H1 (cell line): ENCODE measurements around the gene COL27A1. TPM values are rescaled to one million over a fixed set of nuclear protein-coding genes. Genes with fewer than 3 reads are reported as not detected.

Experiments
- CTCF ChIA-PET: fragments of 300-600 bp; sonication (Branson Sonifier 250); formaldehyde crosslinking; loops from one replicate; lab custom pipeline; 2021; ENCODE audit not compliant: partially characterized antibody; lab: Charles Lee
- POLR2A ChIA-PET: fragments of 300-600 bp; sonication (Branson Sonifier 250); formaldehyde crosslinking; loops from one replicate; lab custom pipeline; 2021; ENCODE audit warnings: inconsistent platforms; ENCODE audit not compliant: partially characterized antibody; lab: Charles Lee
- DNase-seq, 2 experiments: peaks; one replicate each; pipeline versions ENCODE4 v3.0.0 to v3.0.0-alpha.2; 2010 to 2022; ENCODE audit warnings: low spot score in 2 of 2, low read depth in 1 of 2, mixed read lengths in 1 of 2
- FAIRE-seq: peaks from 2 replicates; lab custom pipeline; 2011; peaks lifted over from hg19 to GRCh38; lab: Jason Lieb, UNC
- H2AFZ ChIP-seq: 2 replicates; pipeline ENCODE4 v1.8.1; 2012; ENCODE audit warnings: low read length, inconsistent platforms
- H2AK5ac ChIP-seq: 2 replicates; pipeline ENCODE4 v1.6.1; 2013; ENCODE audit warnings: low read depth, low read length
- H2BK120ac ChIP-seq: replicated peaks from 2 replicates; pipeline ENCODE3; 2013; ENCODE audit warnings: low read depth, low read length, inconsistent platforms
- H2BK12ac ChIP-seq: 2 replicates; pipeline ENCODE4 v1.6.1; 2013; ENCODE audit warnings: low read depth, low read length
- H2BK15ac ChIP-seq: 2 replicates; pipeline ENCODE4 v1.6.1; 2013; ENCODE audit warnings: low read length
- H2BK20ac ChIP-seq: 2 replicates; pipeline ENCODE4 v1.6.1; 2013; ENCODE audit warnings: low read length
- H2BK5ac ChIP-seq: 2 replicates; pipeline ENCODE4 v1.6.1; 2013; ENCODE audit warnings: low read depth, low read length
- H3K14ac ChIP-seq: 2 replicates; pipeline ENCODE4 v1.6.1; 2013; ENCODE audit warnings: inconsistent platforms; ENCODE audit not compliant: insufficient read length
- H3K18ac ChIP-seq: 2 replicates; pipeline ENCODE4 v1.6.1; 2013; ENCODE audit warnings: low read length; ENCODE audit errors: extremely low read depth
- H3K23ac ChIP-seq: 2 replicates; pipeline ENCODE4 v1.6.1; 2013; ENCODE audit warnings: inconsistent platforms; ENCODE audit not compliant: insufficient read length
- H3K23me2 ChIP-seq: 2 replicates; pipeline ENCODE4 v1.6.1; 2013; ENCODE audit warnings: low read depth, low read length
- H3K27ac ChIP-seq: 2 replicates; pipeline ENCODE4 v1.6.1; 2011; ENCODE audit warnings: low read depth, low read length, inconsistent platforms
- H3K27me3 ChIP-seq, 4 experiments: replicated peaks in 1 of 4; 1 replicate in 1 of 4; 2 replicates in 3 of 4; pipeline versions ENCODE4 v1.6.1 to v1.8.1; 2011 to 2013; ENCODE audit warnings: low read length in 3 of 4, mild to moderate bottlenecking in 3 of 4, inconsistent platforms in 2 of 4, mixed read lengths in 2 of 4, moderate library complexity in 1 of 4; ENCODE audit not compliant: control insufficient read depth in 3 of 4, insufficient read depth in 3 of 4; ENCODE audit errors: extremely low read depth in 1 of 4
- H3K36me3 ChIP-seq, 4 experiments: 2 replicates each; pipeline versions ENCODE4 v1.6.1 to v1.8.1; 2011 to 2013; ENCODE audit warnings: mild to moderate bottlenecking in 4 of 4, low read length in 3 of 4, moderate library complexity in 2 of 4, control low read depth in 1 of 4, inconsistent platforms in 1 of 4; ENCODE audit not compliant: insufficient read depth in 4 of 4, control insufficient read depth in 2 of 4
- H3K4ac ChIP-seq: replicated peaks from 2 replicates; pipeline ENCODE3; 2013; ENCODE audit warnings: low read length, low read depth, mixed read lengths, inconsistent platforms; ENCODE audit not compliant: insufficient read length
- H3K4me1 ChIP-seq, 4 experiments: replicated peaks in 1 of 4; 1 replicate in 1 of 4; 2 replicates in 3 of 4; pipeline versions ENCODE4 v1.6.1 to v1.8.1; 2011 to 2013; ENCODE audit warnings: low read length in 3 of 4, inconsistent platforms in 2 of 4, mixed read lengths in 1 of 4; ENCODE audit not compliant: insufficient read depth in 4 of 4, control insufficient read depth in 3 of 4
- H3K4me2 ChIP-seq, 2 experiments: 2 replicates each; pipeline versions ENCODE4 v1.6.1 to v1.8.1; 2011 to 2013; ENCODE audit warnings: low read depth in 2 of 2, low read length in 2 of 2, control low read depth in 1 of 2, inconsistent platforms in 1 of 2, mild to moderate bottlenecking in 1 of 2; ENCODE audit not compliant: insufficient read depth in 1 of 2
- H3K4me3 ChIP-seq, 4 experiments: fragments of 200-600, 300-600 bp in 1 of 4; sonication (generic), shearing (Covaris generic), sonication (Bioruptor Twin) in 1 of 4; 2 replicates each; pipeline versions ENCODE4 v1.5.1 to v1.8.1; 2011 to 2016; ENCODE audit warnings: low read length in 4 of 4, low read depth in 3 of 4, control low read depth in 2 of 4, inconsistent platforms in 2 of 4, mild to moderate bottlenecking in 2 of 4, mixed read lengths in 1 of 4, moderate library complexity in 1 of 4; ENCODE audit not compliant: insufficient read depth in 2 of 4; ENCODE audit errors: extremely low read depth in 1 of 4
- H3K56ac ChIP-seq: replicated peaks from 2 replicates; pipeline ENCODE3; 2013; ENCODE audit warnings: low read depth, mild to moderate bottlenecking, mixed read lengths, low read length, inconsistent platforms; ENCODE audit not compliant: insufficient read length
- H3K79me1 ChIP-seq: 2 replicates; pipeline ENCODE4 v1.6.1; 2013; ENCODE audit warnings: low read depth, low read length, control low read depth
- H3K79me2 ChIP-seq, 2 experiments: 2 replicates each; pipeline versions ENCODE4 v1.6.1 to v1.8.1; 2012 to 2013; ENCODE audit warnings: low read length in 2 of 2, mild to moderate bottlenecking in 2 of 2, inconsistent platforms in 1 of 2; ENCODE audit not compliant: insufficient read depth in 2 of 2, control insufficient read depth in 1 of 2
- H3K9ac ChIP-seq, 4 experiments: replicated peaks in 1 of 4; 1 replicate in 1 of 4; 2 replicates in 3 of 4; pipeline versions ENCODE4 v1.6.1 to v1.8.1; 2011 to 2013; ENCODE audit warnings: low read depth in 3 of 4, low read length in 3 of 4, control low read depth in 2 of 4, mild to moderate bottlenecking in 2 of 4, moderate library complexity in 2 of 4, inconsistent platforms in 1 of 4; ENCODE audit errors: extremely low read depth in 1 of 4
- H3K9me3 ChIP-seq, 2 experiments: 2 replicates each; pipeline versions ENCODE4 v1.6.1 to v1.8.1; 2012 to 2013; ENCODE audit warnings: mild to moderate bottlenecking in 2 of 2, moderate library complexity in 2 of 2, control low read depth in 1 of 2, inconsistent platforms in 1 of 2, low read depth in 1 of 2, low read length in 1 of 2, mixed read lengths in 1 of 2; ENCODE audit not compliant: insufficient read depth in 2 of 2
- H4K20me1 ChIP-seq, 2 experiments: replicated peaks in 1 of 2; 2 replicates each; pipeline versions ENCODE3 to v1.8.1; 2011 to 2013; ENCODE audit warnings: inconsistent platforms in 2 of 2, low read length in 2 of 2, mild to moderate bottlenecking in 1 of 2; ENCODE audit not compliant: insufficient read depth in 2 of 2, control insufficient read depth in 1 of 2
- H4K5ac ChIP-seq: 2 replicates; pipeline ENCODE4 v1.6.1; 2013; ENCODE audit warnings: low read length, low read depth, mixed read lengths, inconsistent platforms; ENCODE audit not compliant: insufficient read length
- H4K8ac ChIP-seq: 2 replicates; pipeline ENCODE4 v1.8.0; 2013; ENCODE audit warnings: mild to moderate bottlenecking, moderate library complexity, low read length, inconsistent platforms; ENCODE audit not compliant: insufficient read depth; ENCODE audit errors: extremely low read depth
- H4K91ac ChIP-seq: replicated peaks from 2 replicates; pipeline ENCODE3; 2013; ENCODE audit warnings: low read length, mixed read lengths, inconsistent platforms; ENCODE audit not compliant: insufficient read length
- ASH2L ChIP-seq: fragments of 200-600, 300-600 bp; sonication (generic); IDR thresholded peaks from one replicate; pipeline ENCODE4 v1.7.1; 2017; ENCODE audit warnings: low read length
- CREB1 ChIP-seq: IDR thresholded peaks from 2 replicates; pipeline ENCODE4 v1.6.1; 2012; ENCODE audit warnings: inconsistent platforms
- GTF2F1 ChIP-seq: IDR thresholded peaks from 2 replicates; pipeline ENCODE4 v1.6.1; 2012; ENCODE audit warnings: low read depth, low read length, improper control_type of control experiment, borderline replicate concordance
- HDAC2 ChIP-seq, 2 experiments: fragments of 300-600 bp in 1 of 2; sonication (generic) in 1 of 2; IDR thresholded peaks; 2 replicates each; pipeline ENCODE4 v1.6.1; 2011 to 2012; ENCODE audit warnings: low read depth in 2 of 2, low read length in 2 of 2, mild to moderate bottlenecking in 2 of 2, moderate library complexity in 2 of 2, borderline replicate concordance in 1 of 2, inconsistent platforms in 1 of 2
- MAX ChIP-seq: IDR thresholded peaks from 2 replicates; pipeline ENCODE4 v1.6.1; 2012; ENCODE audit warnings: inconsistent platforms
- POLR2AphosphoS5 ChIP-seq: IDR thresholded peaks from 2 replicates; pipeline ENCODE4 v1.6.1; 2011; ENCODE audit warnings: low read depth, low read length
- RFX5 ChIP-seq: IDR thresholded peaks from 2 replicates; pipeline ENCODE4 v1.6.1; 2011; ENCODE audit warnings: low read depth, low read length, improper control_type of control experiment, borderline replicate concordance
- SIN3A ChIP-seq, 2 experiments: IDR thresholded peaks in 1 of 2; conservative IDR thresholded peaks in 1 of 2; 2 replicates each; pipeline ENCODE4 v1.6.1; 2011 to 2012; ENCODE audit warnings: low read length in 2 of 2, improper control_type of control experiment in 1 of 2, low read depth in 1 of 2, mild to moderate bottlenecking in 1 of 2
- TCF12 ChIP-seq: IDR thresholded peaks from 2 replicates; pipeline ENCODE4 v1.6.1; 2011; ENCODE audit warnings: low read depth, mild to moderate bottlenecking, low read length
- WGBS, 2 experiments: shearing (Covaris generic) in 1 of 2; methylation state at CpG; one replicate each; pipeline versions ENCODE4 v1.1.6 to v1.1.7; 2013 to 2015; ENCODE audit warnings: low lambda C conversion rate in 2 of 2, mixed read lengths in 2 of 2, inconsistent platforms in 1 of 2, low coverage in 1 of 2, missing lambda C conversion rate in 1 of 2; ENCODE audit not compliant: insufficient replicate concordance in 2 of 2, insufficient coverage in 1 of 2, insufficient read length in 1 of 2; ENCODE audit errors: extremely low coverage in 1 of 2, missing lambda C conversion rate in 1 of 2; 5-methylcytosine and 5-hydroxymethylcytosine counted together
- polyA plus RNA-seq, 7 experiments: library from polyadenylated mRNA; depleted of rRNA in 3 of 7; stranded (reverse) in 5 of 7; unstranded in 2 of 7; fragments of >200 nt in 5 of 7; fragments of 200-250 nt in 2 of 7; gene quantifications; 1 replicate in 5 of 7; 2 replicates in 1 of 7; 4 replicates in 1 of 7; pipeline versions ENCODE4 v1.2.1 to v1.2.3, GENCODE V29; 2011 to 2013; ENCODE audit warnings: missing spikeins in 2 of 7, mixed read lengths in 2 of 7
- total RNA-seq: library from RNA; stranded (reverse); fragmentation: NEBNext Ultra II Directional; extraction: Animal tissue kit (Norgen Biotek cat#: 25700); gene quantifications from 2 replicates; pipeline ENCODE4 v1.2.1, GENCODE V29; 2021

The COL27A1 gene
- total and polyA plus RNA-seq, 2 of the 8 experiments (the other 6 are each of a cell fraction or from before 2014, with no cell fraction given), result 15.1 to 22.8 TPM

- Histone ChIP-seq H4K5ac (no peak overlapping the region), H3K4me2 (no peak overlapping the region), H3K14ac (no peak overlapping the region), H3K18ac (no peak overlapping the region), H2AFZ (no peak overlapping the region), H3K36me3 (no peaks in the 10 kb centered on the region), H3K4me3 (no peak overlapping the region), H2BK20ac (no peak overlapping the region), H3K4ac (no peak overlapping the region), H4K91ac (no peak overlapping the region), H3K9me3 (no peaks in the 10 kb centered on the region), H3K27me3 (no peaks in the 10 kb centered on the region), H4K8ac (no peak overlapping the region), H3K27ac (no peak overlapping the region), H2BK120ac (no peak overlapping the region), H3K56ac (no peak overlapping the region), H3K9ac (no peak overlapping the region), H2BK15ac (no peak overlapping the region), H3K23me2 (no peaks in the 10 kb centered on the region), H3K4me1 (peaks cover 0 to 9% (median 5%) of the 10 kb centered on the region in 4 experiments; a peak in 4 of 7 replicates), H2AK5ac (no peak overlapping the region), H3K23ac (no peak overlapping the region), H2BK5ac (no peak overlapping the region), H4K20me1 (peaks cover 2 to 7% of the 10 kb centered on the region in 2 experiments), H3K79me2 (no peaks in the 10 kb centered on the region), H3K79me1 (no peaks in the 10 kb centered on the region), H2BK12ac (no peak overlapping the region)
- DNase-seq (no peak), FAIRE-seq (no peak)
- TF ChIP-seq RFX5 (no peak), SIN3A (conservative IDR thresholded peaks at IDR 0.05 in 1 of 2, IDR thresholded peaks at IDR 0.05 in 1 of 2; ENCODE audit: low read depth in 1 of 2, low read length in 2 of 2) (no peak), MAX (no peak), TCF12 (no peak), ASH2L (no peak), POLR2AphosphoS5 (no peak), CREB1 (no peak), GTF2F1 (no peak), HDAC2 (IDR thresholded peaks at IDR 0.05; ENCODE audit: borderline replicate concordance in 1 of 2, low read depth in 2 of 2, low read length in 2 of 2) (no peak)
- ChIA-PET POLR2A (no interaction called here), CTCF (interaction anchor here (0.9 to 1.8 kb wide), 6 partner anchors 45 to 91 kb away, joined by 3 to 7 read pairs (median 4); partner anchors contain the start of gene COL27A1)
- 89% methylated on average over 17 of the region's 17 CpGs; no CpG with 5 or more reads in 1 of the 2 experiments for WGBS, 2 experiments
Observed at GRCh38 chr9:114200721-114201300, 45.5 kb downstream of the COL27A1 start.
